GM19372 (cell line): Measurements from ENCODE around the gene ZNF442.
"Not testable (repeated sequence)": the region's sequence is repeated elsewhere in the genome, so short reads cannot be mapped to it uniquely, and the experiment has no call there.

Experiments
- ATAC-seq: cut with Tn5 transposase; IDR thresholded peaks from one replicate; pipeline ENCODE4 v1.9.1; 2021; ENCODE audit warnings: mild to moderate bottlenecking, low read depth, moderate library complexity; ENCODE audit not compliant: unreplicated experiment

Gene ZNF442

DNA sequence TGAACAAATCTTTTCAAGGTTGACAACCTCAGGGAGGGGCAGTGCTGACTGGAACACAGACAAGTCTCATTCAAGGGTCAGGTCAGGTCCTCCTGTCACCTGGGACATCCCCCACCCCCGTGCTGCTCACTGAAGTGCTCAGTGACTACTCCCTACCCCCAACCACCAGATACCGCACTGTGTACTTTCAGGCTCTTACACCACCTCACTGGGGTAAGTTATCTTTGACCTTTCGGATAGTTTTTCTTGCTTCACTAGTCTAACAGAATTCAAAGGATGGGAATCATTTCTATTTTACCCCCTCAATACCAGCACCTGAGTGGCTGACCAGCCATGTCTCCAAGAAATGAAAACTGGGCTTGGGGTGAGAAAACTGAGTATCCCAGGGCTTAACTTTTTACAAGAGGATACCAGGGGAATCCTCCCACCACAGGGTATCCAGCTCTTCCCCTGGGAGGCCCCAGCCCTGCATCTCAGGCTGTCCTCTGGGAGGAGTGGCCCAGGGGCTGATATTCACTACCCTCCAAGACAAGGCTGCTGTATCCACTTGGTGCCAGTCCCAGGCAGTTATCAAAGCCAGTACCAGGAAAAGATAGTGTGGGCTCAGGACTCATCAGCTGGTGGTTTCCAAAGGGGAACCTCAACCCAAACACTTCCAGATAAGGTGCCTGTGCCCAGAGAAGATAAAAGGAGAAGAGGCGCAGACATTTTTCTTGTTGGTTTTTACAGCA, 34.1 kb downstream of the ZNF442 start:
- ATAC-seq: no peak

DNA sequence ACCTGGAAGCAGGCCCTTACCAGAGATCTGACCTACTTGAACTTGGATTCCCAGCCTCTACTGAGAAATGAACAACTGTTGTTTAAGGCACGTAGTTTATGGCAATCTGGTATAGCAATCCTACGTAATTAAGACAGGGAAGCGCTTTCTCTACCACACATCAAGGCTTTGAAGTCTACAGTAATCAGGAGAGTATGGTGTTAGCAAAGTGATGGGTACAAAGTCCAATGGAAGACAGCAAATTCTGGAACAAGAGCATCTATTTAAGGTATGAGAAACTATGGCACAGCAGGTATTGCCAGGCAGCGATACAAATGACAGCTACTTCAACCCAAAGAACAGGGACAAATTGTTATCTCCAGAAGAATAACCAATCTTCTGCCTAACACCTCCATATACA, 35.1 kb downstream of the ZNF442 start:
- no peak for ATAC-seq

GRCh38 chr19:12325690-12326089, 39.8 kb downstream of the ZNF442 start:
- ATAC-seq: no peak

DNA sequence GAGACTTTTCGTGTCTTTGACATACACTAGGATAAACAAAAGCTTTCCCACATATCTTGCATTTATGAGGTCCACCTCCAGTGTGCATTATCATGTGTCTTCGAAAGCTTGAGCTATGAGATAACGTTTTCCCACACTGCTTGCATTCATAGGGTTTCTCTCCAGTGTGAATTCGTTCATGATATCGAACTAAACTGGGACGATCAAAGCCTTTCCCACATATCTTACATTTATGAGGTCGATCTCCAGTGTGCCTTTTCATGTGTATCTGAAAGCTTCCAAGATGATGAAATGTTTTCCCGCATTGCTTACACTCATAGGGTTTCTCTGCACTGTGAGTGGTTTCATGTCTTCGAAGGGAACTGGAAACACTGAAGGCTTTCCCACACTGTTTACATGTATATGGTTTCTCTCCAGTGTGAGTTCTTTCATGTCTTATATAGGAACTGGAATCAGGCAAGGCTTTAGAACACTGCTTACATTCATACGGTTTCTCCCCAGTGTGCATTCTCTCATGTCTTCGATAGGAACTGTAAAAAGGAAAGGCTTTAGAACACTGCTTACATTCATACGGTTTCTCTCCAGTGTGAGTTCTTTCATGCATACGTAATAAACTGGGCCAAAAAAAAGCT, 46.6 kb downstream of the ZNF442 start:
- no peak for ATAC-seq

DNA sequence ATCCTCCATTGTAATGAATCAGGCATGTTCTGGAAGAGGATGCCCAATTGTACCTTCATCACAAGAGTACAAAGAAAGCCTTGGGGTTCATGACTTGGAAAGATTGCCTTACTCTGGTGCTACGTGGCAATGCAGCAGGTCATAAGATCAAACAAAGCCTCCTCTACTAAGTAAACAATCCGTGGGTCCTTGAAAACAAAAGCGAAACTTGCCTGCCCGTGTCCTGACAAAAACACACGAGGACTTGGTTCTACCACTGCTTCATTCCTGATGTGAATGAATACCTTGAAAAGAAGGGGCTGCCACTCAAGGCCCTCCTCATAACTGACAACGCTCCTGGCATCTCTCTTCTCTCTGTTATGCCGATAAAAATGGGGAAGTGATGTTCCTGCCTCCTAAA, 50.9 kb downstream of the ZNF442 start:
- no peak for ATAC-seq

DNA sequence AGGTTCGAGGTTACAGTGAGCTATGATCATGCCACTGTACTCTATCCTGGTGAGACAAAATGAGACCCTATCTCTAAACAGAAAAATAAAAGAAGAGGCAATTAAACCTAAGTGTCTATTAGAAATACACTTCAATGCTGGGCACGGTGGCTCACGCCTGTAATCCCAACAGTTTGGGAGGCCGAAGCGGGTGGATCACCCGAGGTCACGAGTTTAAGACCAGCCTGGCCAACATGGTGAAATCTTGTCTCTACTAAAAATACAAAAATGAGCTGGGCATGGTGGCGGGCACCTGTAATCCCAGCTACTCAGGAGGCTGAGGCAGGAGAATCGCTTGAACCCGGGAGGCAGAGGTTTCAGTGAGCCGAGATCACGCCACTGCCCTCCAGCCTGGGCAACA, 56.6 kb downstream of the ZNF442 start:
- not testable (repeated sequence) for ATAC-seq
